ENCODE results near the gene ABHD17B. TPM values are rescaled to one million over a fixed set of nuclear protein-coding genes. Genes with fewer than 3 reads are reported as not detected.

Gene ABHD17B
- total RNA-seq, 1 experiment from 2014 or later: 11.6 TPM

DNA sequence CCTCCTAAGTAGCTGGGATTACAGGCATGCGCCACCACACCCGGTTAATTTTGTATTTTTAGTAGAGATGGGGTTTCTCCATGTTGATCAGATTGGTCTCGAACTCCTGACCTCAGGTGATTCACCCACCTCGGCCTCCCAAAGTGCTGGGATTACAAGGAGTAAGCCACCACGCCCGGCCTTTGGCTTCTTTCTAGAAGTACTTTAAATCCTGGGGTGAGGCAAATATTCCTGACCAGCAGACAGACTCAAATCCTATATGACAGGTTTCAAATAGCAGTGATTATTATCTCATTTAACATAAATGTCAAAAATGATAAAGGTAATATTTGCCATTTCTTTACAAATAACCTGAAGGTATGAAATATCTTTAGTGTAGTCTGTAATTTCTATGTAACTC lies 35.6 kb downstream of the ABHD17B start:
- no peaks in the 10 kb centered on the region for H4K20me1 ChIP-seq (ENCODE audit: low read length)
- H3K79me2 ChIP-seq (ENCODE audit: low read length): peaks cover 51% of the 10 kb centered on the region
- H3K9me2 ChIP-seq (replicated peaks; ENCODE audit: low read length): no peaks in the 10 kb centered on the region
- H3K27ac ChIP-seq (ENCODE audit: low read length): no peak overlapping the region
- no peaks in the 10 kb centered on the region for H3F3A ChIP-seq (ENCODE audit: low read length, unreplicated experiment)
- no peaks in the 10 kb centered on the region for H3K9me3 ChIP-seq (ENCODE audit: low read length)
- no peak for DNase-seq
- no peak overlapping the region for H3K9ac ChIP-seq (ENCODE audit: low read length)
- ChIA-PET POLR2A (ENCODE audit: unreplicated experiment) (no interaction called here), CTCF (interaction anchor here (0.6 kb wide), 1 partner anchor 50 kb away, joined by 8 read pairs; no protein-coding TSS in a partner anchor)
- no peak overlapping the region for H2AFZ ChIP-seq (ENCODE audit: low read length)
- H3K4me2 ChIP-seq (ENCODE audit: low read length): no peak overlapping the region
- peaks cover 11% of the 10 kb centered on the region; the same call in 1 of the 2 replicates for H3K36me3 ChIP-seq (ENCODE audit: low read depth, low read length)
- no peaks in the 10 kb centered on the region for H3K27me3 ChIP-seq (ENCODE audit: low read length)
- no peak overlapping the region for H3K4me3 ChIP-seq (ENCODE audit: low read length)
- no TSS peak for BruUV-seq (replicated peaks)
- no peak for ATAC-seq
- 0 out of 2 replicates have a peak, but pooled peaks cover 6% of the 10 kb centered on the region for H3K4me1 ChIP-seq (ENCODE audit: insufficient read depth, low read length)
- TF ChIP-seq EZH2phosphoT487 (IDR thresholded peaks at IDR 0.05; ENCODE audit: borderline replicate concordance, low read length) (no peak), EZH2 (IDR thresholded peaks at IDR 0.05; ENCODE audit: low read length, unreplicated experiment) (no peak)
- TF ChIP-seq, protein P1, sequence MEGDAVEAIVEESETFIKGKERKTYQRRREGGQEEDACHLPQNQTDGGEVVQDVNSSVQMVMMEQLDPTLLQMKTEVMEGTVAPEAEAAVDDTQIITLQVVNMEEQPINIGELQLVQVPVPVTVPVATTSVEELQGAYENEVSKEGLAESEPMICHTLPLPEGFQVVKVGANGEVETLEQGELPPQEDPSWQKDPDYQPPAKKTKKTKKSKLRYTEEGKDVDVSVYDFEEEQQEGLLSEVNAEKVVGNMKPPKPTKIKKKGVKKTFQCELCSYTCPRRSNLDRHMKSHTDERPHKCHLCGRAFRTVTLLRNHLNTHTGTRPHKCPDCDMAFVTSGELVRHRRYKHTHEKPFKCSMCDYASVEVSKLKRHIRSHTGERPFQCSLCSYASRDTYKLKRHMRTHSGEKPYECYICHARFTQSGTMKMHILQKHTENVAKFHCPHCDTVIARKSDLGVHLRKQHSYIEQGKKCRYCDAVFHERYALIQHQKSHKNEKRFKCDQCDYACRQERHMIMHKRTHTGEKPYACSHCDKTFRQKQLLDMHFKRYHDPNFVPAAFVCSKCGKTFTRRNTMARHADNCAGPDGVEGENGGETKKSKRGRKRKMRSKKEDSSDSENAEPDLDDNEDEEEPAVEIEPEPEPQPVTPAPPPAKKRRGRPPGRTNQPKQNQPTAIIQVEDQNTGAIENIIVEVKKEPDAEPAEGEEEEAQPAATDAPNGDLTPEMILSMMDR (conservative IDR thresholded peaks at IDR 0.05; ENCODE audit: low read depth, low read length): no peak
- intact Hi-C loops (cut with micrococcal nuclease): no loop called here

DNA sequence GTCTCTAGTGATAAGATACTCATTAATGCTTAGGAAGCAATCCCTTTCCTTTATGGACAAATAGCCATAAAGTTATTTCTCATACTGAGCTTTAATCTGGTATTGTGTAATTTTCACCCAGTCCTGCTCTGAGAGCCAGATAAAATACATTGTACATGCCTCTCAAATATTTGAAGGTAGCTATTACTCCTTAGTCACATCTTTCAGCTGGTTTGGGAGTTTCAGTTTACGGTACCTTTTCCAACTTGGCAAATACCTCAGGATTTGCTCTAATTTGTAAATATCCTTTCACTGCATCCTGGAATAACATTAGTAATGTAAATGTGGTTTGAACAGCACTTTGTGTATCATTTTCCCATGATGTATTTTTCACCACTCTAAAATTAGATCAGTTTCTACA lies 47.4 kb downstream of the ABHD17B start:
- Histone ChIP-seq H3K27ac (ENCODE audit: low read length) (no peak overlapping the region), H3K4me1 (ENCODE audit: insufficient read depth, low read length) (no peaks in the 10 kb centered on the region), H3F3A (ENCODE audit: low read length, unreplicated experiment) (no peaks in the 10 kb centered on the region), H4K20me1 (ENCODE audit: low read length) (no peaks in the 10 kb centered on the region), H3K9me3 (ENCODE audit: low read length) (no peaks in the 10 kb centered on the region), H3K4me2 (ENCODE audit: low read length) (no peak overlapping the region), H2AFZ (ENCODE audit: low read length) (no peak overlapping the region), H3K36me3 (ENCODE audit: low read depth, low read length) (peaks cover 7% of the 10 kb centered on the region; the same call in 1 of the 2 replicates), H3K79me2 (ENCODE audit: low read length) (no peaks in the 10 kb centered on the region), H3K9me2 (replicated peaks; ENCODE audit: low read length) (no peaks in the 10 kb centered on the region), H3K9ac (ENCODE audit: low read length) (no peak overlapping the region), H3K4me3 (ENCODE audit: low read length) (no peak overlapping the region), H3K27me3 (ENCODE audit: low read length) (no peaks in the 10 kb centered on the region)
- ChIA-PET POLR2A (ENCODE audit: unreplicated experiment) (no interaction called here), CTCF (no interaction called here)
- BruUV-seq (replicated peaks): no TSS peak
- no peak for ATAC-seq
- TF ChIP-seq EZH2 (IDR thresholded peaks at IDR 0.05; ENCODE audit: low read length, unreplicated experiment) (no peak), EZH2phosphoT487 (IDR thresholded peaks at IDR 0.05; ENCODE audit: borderline replicate concordance, low read length) (no peak)
- TF ChIP-seq, protein P1 (conservative IDR thresholded peaks at IDR 0.05; ENCODE audit: low read depth, low read length): no peak
- intact Hi-C loops (cut with micrococcal nuclease): no loop called here
- no peak for DNase-seq

DNA sequence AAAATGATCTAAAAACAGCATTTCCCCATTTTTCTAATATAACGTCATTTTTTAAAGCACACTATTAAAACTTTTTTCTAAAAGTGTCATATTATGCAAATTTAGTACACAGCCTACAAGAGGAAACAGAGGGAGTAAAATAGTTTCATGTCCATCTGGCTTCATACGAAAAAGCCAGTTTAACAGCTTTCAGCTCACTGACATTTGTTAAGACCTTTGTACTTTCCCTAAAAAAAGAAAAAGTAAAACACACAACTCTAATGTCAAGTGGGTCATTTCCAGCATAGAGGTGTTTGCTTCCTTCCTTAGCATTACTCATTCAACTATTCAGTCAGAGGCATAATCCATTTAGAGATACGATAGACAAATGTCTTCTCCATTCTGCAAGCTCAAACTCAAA lies 49.4 kb downstream of the ABHD17B start:
- TF ChIP-seq, protein P1 (conservative IDR thresholded peaks at IDR 0.05; ENCODE audit: low read depth, low read length): no peak
- no peak for TF ChIP-seq EZH2phosphoT487 (IDR thresholded peaks at IDR 0.05; ENCODE audit: borderline replicate concordance, low read length)
- TF ChIP-seq EZH2 (IDR thresholded peaks at IDR 0.05; ENCODE audit: low read length, unreplicated experiment): no peak
- Histone ChIP-seq H3K27me3 (ENCODE audit: low read length) (no peaks in the 10 kb centered on the region), H3K9me3 (ENCODE audit: low read length) (no peaks in the 10 kb centered on the region), H3K9ac (ENCODE audit: low read length) (no peak overlapping the region), H3K4me2 (ENCODE audit: low read length) (no peak overlapping the region), H3K79me2 (ENCODE audit: low read length) (no peaks in the 10 kb centered on the region), H2AFZ (ENCODE audit: low read length) (no peak overlapping the region), H3K27ac (ENCODE audit: low read length) (no peak overlapping the region), H3K9me2 (replicated peaks; ENCODE audit: low read length) (no peaks in the 10 kb centered on the region), H3K4me3 (ENCODE audit: low read length) (no peak overlapping the region), H3K36me3 (ENCODE audit: low read depth, low read length) (peaks cover 7% of the 10 kb centered on the region; the same call in 1 of the 2 replicates), H3F3A (ENCODE audit: low read length, unreplicated experiment) (no peaks in the 10 kb centered on the region), H4K20me1 (ENCODE audit: low read length) (no peaks in the 10 kb centered on the region), H3K4me1 (ENCODE audit: insufficient read depth, low read length) (no peaks in the 10 kb centered on the region)
- ChIA-PET CTCF (no interaction called here), POLR2A (ENCODE audit: unreplicated experiment) (no interaction called here)
- BruUV-seq (replicated peaks): no TSS peak
- DNase-seq (no peak), ATAC-seq (no peak)
- intact Hi-C loops (cut with micrococcal nuclease): no loop called here
